Panc1 (cell line): Measurements from ENCODE around the gene IL18RAP.

Experiments
- CTCF ChIP-seq: fragments of 450-650 bp; IDR thresholded peaks from 2 replicates; pipeline ENCODE4 v1.5.1; 2017; ENCODE audit warnings: mild to moderate bottlenecking
- POLR2AphosphoS5 ChIP-seq: IDR thresholded peaks from 2 replicates; pipeline ENCODE4 v1.6.1; 2012; ENCODE audit warnings: mild to moderate bottlenecking, low read depth, low read length, moderate library complexity
- REST ChIP-seq, 2 experiments: IDR thresholded peaks; 2 replicates each; pipeline ENCODE4 v1.6.1; 2011 to 2012; ENCODE audit warnings: low read depth in 2 of 2, control low read depth in 1 of 2, low read length in 1 of 2, mild to moderate bottlenecking in 1 of 2, moderate library complexity in 1 of 2; ENCODE audit not compliant: insufficient read depth in 1 of 2
- TCF7L2 ChIP-seq: IDR thresholded peaks from 2 replicates; pipeline ENCODE4 v1.6.1; 2011; ENCODE audit warnings: mild to moderate bottlenecking, low read depth, low read length, inconsistent platforms

DNA sequence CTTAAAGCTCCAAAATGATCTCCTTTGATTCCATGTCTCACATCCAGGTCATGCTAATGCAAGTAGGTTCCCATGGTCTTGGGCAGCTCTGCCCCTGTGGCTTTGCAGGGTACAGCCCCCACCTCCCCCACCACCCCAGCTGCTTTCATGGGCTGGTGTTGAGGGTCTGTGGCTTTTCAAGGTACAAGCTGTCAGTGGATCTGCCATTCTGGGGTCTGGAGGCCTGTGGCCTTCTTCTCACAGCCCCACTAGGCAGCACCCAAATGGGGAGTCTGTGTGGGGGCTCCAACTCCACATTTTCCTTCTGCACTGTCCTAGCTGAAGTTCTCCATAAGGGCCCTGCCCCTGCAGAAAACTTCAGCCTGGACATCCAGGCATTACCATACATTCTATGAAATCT, 69.0 kb downstream of the IL18RAP start:
- TF ChIP-seq POLR2AphosphoS5 (no peak), CTCF (no peak), TCF7L2 (no peak), REST (IDR thresholded peaks at IDR 0.05; ENCODE audit: insufficient read depth in 1 of 2, low read depth in 2 of 2, low read length in 1 of 2) (no peak)
